Nephron progenitor cell (in vitro differentiated cells): ENCODE data around the gene LPIN1.

ENCODE experiments used
- DNase-seq: peaks from one replicate; pipeline ENCODE4 v3.0.0; 2021
- H3K27ac Mint-ChIP-seq: 2 replicates; pipeline ENCODE4 v1.8.0; 2021; ENCODE audit warnings: mild to moderate bottlenecking, moderate library complexity, mixed read lengths
- H3K27me3 Mint-ChIP-seq: 2 replicates; pipeline ENCODE4 v1.8.0; 2021; ENCODE audit warnings: mild to moderate bottlenecking, low read depth, mixed read lengths; ENCODE audit not compliant: poor library complexity
- H3K36me3 Mint-ChIP-seq: 2 replicates; pipeline ENCODE4 v1.8.0; 2021; ENCODE audit warnings: low read depth, mixed read lengths
- H3K4me1 Mint-ChIP-seq: 2 replicates; pipeline ENCODE4 v1.8.0; 2021; ENCODE audit warnings: mixed read lengths
- H3K4me3 Mint-ChIP-seq: 2 replicates; pipeline ENCODE4 v1.8.0; 2021; ENCODE audit warnings: mild to moderate bottlenecking, moderate library complexity, mixed read lengths
- H3K9me3 Mint-ChIP-seq: 2 replicates; pipeline ENCODE4 v1.8.0; 2021; ENCODE audit warnings: mild to moderate bottlenecking, moderate library complexity, mixed read lengths
- CTCF ChIP-seq: fragments of 200-600 bp; sonication (generic); IDR thresholded peaks from 2 replicates; pipeline ENCODE4 v1.5.0; 2021; ENCODE audit warnings: antibody characterized with exemption

The LPIN1 gene

GRCh38 chr2:11874861-11875260, 128.4 kb downstream of the LPIN1 start:
- Mint-ChIP-seq H3K27ac (no peak overlapping the region), H3K27me3 (peaks cover 7% of the 10 kb centered on the region), H3K4me1 (peaks cover 11% of the 10 kb centered on the region), H3K4me3 (no peak overlapping the region), H3K36me3 (no peaks in the 10 kb centered on the region), H3K9me3 (no peaks in the 10 kb centered on the region)
- no peak for TF ChIP-seq CTCF
- DNase-seq = no peak

DNA sequence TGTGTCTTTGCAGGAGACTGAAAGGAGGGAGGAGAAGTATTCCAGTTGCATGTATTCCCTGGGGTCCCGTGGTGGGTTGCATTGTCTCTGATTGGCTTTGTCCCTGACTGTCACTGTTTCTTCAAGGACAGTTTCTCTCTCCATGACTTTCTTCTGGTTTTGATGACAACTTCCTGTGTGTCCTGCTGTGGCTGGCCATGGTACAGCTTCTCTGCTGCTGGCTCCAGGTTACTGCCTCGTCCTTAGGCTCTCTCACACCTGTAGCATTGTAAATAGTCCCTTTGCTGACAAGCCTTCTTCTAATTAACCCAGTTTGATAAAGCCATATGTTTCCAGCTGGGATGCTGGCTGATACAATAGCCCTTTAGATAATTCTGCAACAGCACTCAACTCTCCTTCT, 129.0 kb downstream of the LPIN1 start:
- Mint-ChIP-seq H3K27ac (no peak overlapping the region), H3K4me3 (no peak overlapping the region), H3K36me3 (no peaks in the 10 kb centered on the region), H3K27me3 (peaks cover 7% of the 10 kb centered on the region), H3K4me1 (peaks cover 11% of the 10 kb centered on the region), H3K9me3 (no peaks in the 10 kb centered on the region)
- DNase-seq = no peak
- no peak for TF ChIP-seq CTCF

GRCh38 chr2:11876436-11876835, 130.0 kb downstream of the LPIN1 start:
- Mint-ChIP-seq H3K9me3 (no peaks in the 10 kb centered on the region), H3K27ac (no peak overlapping the region), H3K27me3 (peaks cover 3% of the 10 kb centered on the region), H3K36me3 (no peaks in the 10 kb centered on the region), H3K4me3 (no peak overlapping the region), H3K4me1 (peaks cover 11% of the 10 kb centered on the region)
- TF ChIP-seq CTCF = no peak
- DNase-seq = no peak

- Mint-ChIP-seq H3K4me1 (peaks cover 11% of the 10 kb centered on the region), H3K36me3 (no peaks in the 10 kb centered on the region), H3K27ac (no peak overlapping the region), H3K27me3 (peaks cover 3% of the 10 kb centered on the region), H3K9me3 (peaks cover 1% of the 10 kb centered on the region), H3K4me3 (no peak overlapping the region)
- no peak for DNase-seq
- no peak for TF ChIP-seq CTCF
These were observed 130.5 kb downstream of the LPIN1 start for GRCh38 chr2:11876889-11877288.
